Activated CD4-positive, CD25-positive, alpha-beta regulatory T cell treated with anti-CD3 and anti-CD28 coated beads, Interleukin-2, amount 50 U/mL, for 24 hours (primary cell): ENCODE data around the gene RAB17.

Experiments used
- ATAC-seq, 2 donors: fragments of 150-1000 bp; cut with Tn5 transposase; one replicate each; pipeline ENCODE4 v1.10.0; 2021; ENCODE audit warnings: mild to moderate bottlenecking in 1 of 2, moderate library complexity in 1 of 2

Gene RAB17

GRCh38 chr2:237575869-237576862 lies 14.4 kb downstream of the RAB17 start:
- no peak for ATAC-seq

GRCh38 chr2:237574894-237575868 lies 15.4 kb downstream of the RAB17 start:
- ATAC-seq, result no peak

- ATAC-seq, result no peak
Measured at GRCh38 chr2:237574467-237574866, 16.1 kb downstream of the RAB17 start.

- no peak for ATAC-seq
Measured at GRCh38 chr2:237573721-237574415, 16.7 kb downstream of the RAB17 start.

GRCh38 chr2:237572742-237573101 lies 17.8 kb downstream of the RAB17 start:
- ATAC-seq, result no peak

- peak; percentile 88 to 91 for ATAC-seq
Measured at GRCh38 chr2:237572021-237572741, 18.4 kb downstream of the RAB17 start.

- ATAC-seq, result no peak
Measured at GRCh38 chr2:237571551-237571950, 19.0 kb downstream of the RAB17 start.

- ATAC-seq, result no peak
Measured at GRCh38 chr2:237570776-237571335, 19.7 kb downstream of the RAB17 start.

GRCh38 chr2:237569896-237570295 lies 20.6 kb downstream of the RAB17 start:
- ATAC-seq, result no peak

GRCh38 chr2:237569041-237569440 lies 21.5 kb downstream of the RAB17 start:
- no peak for ATAC-seq

- ATAC-seq, result no peak
Measured at GRCh38 chr2:237568121-237568660, 22.3 kb downstream of the RAB17 start.

GRCh38 chr2:237567276-237568029 lies 23.1 kb downstream of the RAB17 start:
- ATAC-seq, result no peak

- ATAC-seq, result no peak
Measured at GRCh38 chr2:237566401-237567235, 23.9 kb downstream of the RAB17 start, which contains the start of gene PRLH. Gene PRLH, plus strand, starts transcription at chr2:237566574. Its CDS starts 0 bp downstream, at chr2:237566574.

GRCh38 chr2:237565974-237566373 lies 24.6 kb downstream of the RAB17 start:
- ATAC-seq, result no peak

- no peak for ATAC-seq
Measured at GRCh38 chr2:237564526-237565131, 25.9 kb downstream of the RAB17 start.

- no peak for ATAC-seq
Measured at GRCh38 chr2:237563816-237564215, 26.7 kb downstream of the RAB17 start.

GRCh38 chr2:237561221-237561620 lies 29.3 kb downstream of the RAB17 start:
- ATAC-seq, result no peak

- no peak for ATAC-seq
Measured at GRCh38 chr2:237558961-237559641, 31.4 kb downstream of the RAB17 start.
